Fibroblast of upper back skin (primary cell): ENCODE results near the gene CNGA2.

Source experiments
- DNase-seq: peaks from one replicate; pipeline ENCODE4 v3.0.0-alpha.2; 2013

CNGA2 gene

GRCh38 chrX:151754047-151754429, 19.5 kb downstream of the CNGA2 start:
- peak; percentile 84 for DNase-seq

GRCh38 chrX:151754641-151755215, 20.2 kb downstream of the CNGA2 start:
- peak; percentile 53 for DNase-seq

DNA sequence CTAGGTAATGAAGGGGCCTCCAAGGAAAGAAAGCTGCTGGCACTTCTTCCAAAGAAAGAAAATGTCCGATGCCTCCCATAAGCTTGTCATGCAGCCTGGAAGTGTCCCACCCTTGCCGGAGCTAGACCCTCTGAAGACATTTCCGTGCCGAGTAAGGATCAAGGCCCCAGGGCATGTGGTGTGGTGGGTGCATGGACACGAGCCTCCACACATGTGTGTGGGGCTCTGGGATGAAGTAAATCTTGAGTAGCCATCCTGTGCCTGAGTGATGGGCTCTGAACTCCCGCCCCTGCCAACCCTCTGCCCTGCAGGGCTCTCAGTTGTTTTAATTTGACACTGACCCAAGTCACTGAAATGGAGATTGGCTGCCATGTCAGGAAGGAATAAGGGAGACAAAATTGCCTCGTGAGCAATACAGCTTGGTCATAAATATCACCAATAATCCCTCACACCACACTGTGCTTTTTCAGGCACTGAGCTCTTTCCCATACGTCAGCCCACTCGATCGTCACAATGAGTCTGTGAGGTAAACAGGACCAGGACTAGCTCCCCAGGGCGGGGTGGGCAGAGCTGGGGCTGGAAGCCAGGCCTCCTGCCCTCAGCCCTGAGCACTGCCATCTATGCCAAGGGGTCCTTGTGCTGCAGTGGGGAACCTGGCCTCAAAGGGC, 24.6 kb downstream of the CNGA2 start:
- no peak for DNase-seq

DNA sequence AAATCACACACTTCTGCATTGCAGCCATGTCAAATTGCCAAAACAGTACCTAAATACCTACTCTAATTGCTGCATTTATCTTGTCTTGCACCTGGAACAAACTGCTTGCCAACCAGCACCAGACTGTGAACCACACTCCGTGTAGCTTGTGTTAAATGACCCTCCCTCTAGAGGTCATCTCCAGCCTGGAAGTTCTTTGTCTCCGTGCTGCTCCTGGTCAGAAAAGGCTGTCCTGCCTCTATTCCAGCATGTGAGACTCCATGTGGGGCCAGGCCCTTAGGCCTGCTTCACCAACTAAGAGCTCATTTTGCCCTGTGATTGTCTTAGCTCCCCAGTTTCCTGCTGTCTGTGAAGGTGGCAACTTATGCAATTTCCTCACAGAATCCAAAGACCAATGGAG, 28.3 kb downstream of the CNGA2 start:
- no peak for DNase-seq

- DNase-seq, result no peak
Observed at GRCh38 chrX:151763711-151764110, 29.2 kb downstream of the CNGA2 start.

DNA sequence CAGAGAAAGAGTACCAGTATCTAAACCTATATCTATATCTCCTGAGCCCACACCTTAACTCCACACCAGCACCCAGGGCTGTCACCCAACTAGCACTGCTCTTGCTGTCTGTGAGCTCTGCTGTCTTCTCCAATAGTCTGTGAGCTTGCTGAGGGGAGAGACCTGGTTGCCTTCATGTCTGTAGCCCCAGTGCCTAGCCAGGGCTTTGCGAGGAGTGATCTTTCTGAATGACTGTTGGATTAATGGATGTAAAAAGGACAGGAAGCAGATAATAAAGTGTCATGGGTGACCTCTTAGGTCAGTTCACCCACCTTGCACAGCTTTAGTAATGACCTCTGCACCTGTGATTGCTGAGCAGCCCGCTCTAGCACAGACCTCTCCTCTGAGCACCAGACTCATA, 30.5 kb downstream of the CNGA2 start:
- DNase-seq, result no peak

- no peak for DNase-seq
Observed at GRCh38 chrX:151771726-151772125, 37.2 kb downstream of the CNGA2 start.

DNA sequence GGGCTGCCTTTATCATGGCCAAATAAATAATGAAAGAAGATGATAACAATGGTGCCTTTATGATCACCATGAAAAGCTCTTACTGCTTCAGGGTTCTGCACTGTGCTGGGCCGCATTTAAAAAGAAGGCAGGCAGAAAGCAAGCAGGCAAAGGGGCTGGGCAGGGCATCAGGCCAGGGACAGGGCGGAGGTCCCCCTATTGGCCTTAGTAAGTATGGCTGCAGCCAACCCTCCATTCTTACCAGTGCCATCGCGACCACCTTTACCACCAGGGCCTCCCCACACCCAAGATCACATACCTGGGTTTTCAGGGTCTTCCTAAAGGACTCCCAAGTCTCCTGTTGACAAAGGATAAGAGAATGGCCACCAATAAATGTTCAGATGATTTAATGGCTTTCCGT, 38.9 kb downstream of the CNGA2 start:
- no peak for DNase-seq

- no peak for DNase-seq
Observed at GRCh38 chrX:151774421-151774820, 39.9 kb downstream of the CNGA2 start.

GRCh38 chrX:151776181-151776731, 41.7 kb downstream of the CNGA2 start:
- DNase-seq, result peak; percentile 14

GRCh38 chrX:151776936-151777335, 42.4 kb downstream of the CNGA2 start:
- DNase-seq, result no peak

GRCh38 chrX:151779258-151779657, 44.7 kb downstream of the CNGA2 start:
- no peak for DNase-seq

- no peak for DNase-seq
Observed at GRCh38 chrX:151780621-151781020, 46.1 kb downstream of the CNGA2 start.

- peak; percentile 80 for DNase-seq
Observed at GRCh38 chrX:151789179-151789800, 54.7 kb downstream of the CNGA2 start.

- DNase-seq, result peak; percentile 73
Observed at GRCh38 chrX:151790481-151791160, 56.1 kb downstream of the CNGA2 start.

DNA sequence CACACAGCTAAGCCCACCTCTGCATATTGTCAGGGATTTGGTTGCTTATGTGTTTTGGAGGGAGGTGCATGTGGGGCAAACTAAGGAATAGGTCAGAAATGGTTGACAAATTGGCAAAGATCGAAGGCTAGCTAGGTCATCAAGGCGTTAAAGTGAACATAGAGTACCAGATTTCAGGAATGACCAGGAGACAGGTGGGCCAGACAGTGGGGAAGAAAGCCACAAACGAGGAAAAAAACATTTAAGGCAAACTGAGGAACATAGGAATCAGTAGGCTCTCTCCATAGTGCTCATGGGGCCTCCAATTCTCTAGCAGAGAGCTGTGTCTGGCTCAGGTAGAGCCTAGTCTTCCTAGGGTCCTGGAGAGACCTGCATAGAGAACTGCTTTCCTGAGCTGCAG, 57.4 kb downstream of the CNGA2 start:
- no peak for DNase-seq

- DNase-seq, result no peak
Observed at GRCh38 chrX:151792505-151792904, 58.0 kb downstream of the CNGA2 start.

GRCh38 chrX:151793886-151794285, 59.3 kb downstream of the CNGA2 start:
- no peak for DNase-seq
